Spleen (tissue), 11 donors: Measurements from ENCODE around the gene FXR1. TPM values are rescaled to one million over a fixed set of nuclear protein-coding genes. Genes with fewer than 3 reads are reported as not detected.

Source experiments
- DNase-seq: peaks from one replicate; pipeline ENCODE4 v3.0.0-alpha.2; 2020
- H3K27ac ChIP-seq, 8 donors: fragments of 200-600 bp; sonication (generic) in 7 of 8; 1 replicate in 4 of 8; 2 replicates in 4 of 8; pipeline versions ENCODE4 v1.5.0 to v1.8.0; 2016 to 2021; ENCODE audit warnings: inconsistent platforms in 4 of 8, mild to moderate bottlenecking in 4 of 8, moderate library complexity in 1 of 8
- H3K27me3 ChIP-seq, 7 donors: fragments of 200-600 bp; sonication (generic) in 6 of 7; replicated peaks in 1 of 7; 1 replicate in 4 of 7; 2 replicates in 3 of 7; pipeline versions ENCODE4 v1.5.0 to v1.8.0; 2016 to 2021; ENCODE audit warnings: inconsistent platforms in 3 of 7, mild to moderate bottlenecking in 1 of 7
- H3K36me3 ChIP-seq, 6 donors: fragments of 200-600 bp; sonication (generic) in 5 of 6; 1 replicate in 4 of 6; 2 replicates in 2 of 6; pipeline versions ENCODE4 v1.5.0 to v1.8.0; 2016 to 2021; ENCODE audit warnings: inconsistent platforms in 2 of 6
- H3K4me1 ChIP-seq, 6 donors: fragments of 200-600 bp; sonication (generic) in 5 of 6; 1 replicate in 3 of 6; 2 replicates in 3 of 6; pipeline versions ENCODE4 v1.5.0 to v1.8.0; 2016 to 2021; ENCODE audit warnings: inconsistent platforms in 3 of 6
- H3K4me3 ChIP-seq, 8 donors: fragments of 200-600 bp; sonication (generic) in 7 of 8; 1 replicate in 4 of 8; 2 replicates in 4 of 8; pipeline versions ENCODE4 v1.5.0 to v1.8.0; 2016 to 2021; ENCODE audit warnings: inconsistent platforms in 4 of 8, mild to moderate bottlenecking in 4 of 8, moderate library complexity in 2 of 8
- H3K9me3 ChIP-seq, 8 donors: fragments of 200-600 bp; sonication (generic) in 7 of 8; 1 replicate in 4 of 8; 2 replicates in 4 of 8; pipeline versions ENCODE4 v1.5.0 to v1.8.0; 2016 to 2021; ENCODE audit warnings: inconsistent platforms in 4 of 8
- CTCF ChIP-seq, 11 experiments: fragments of 200-600 bp in 7 of 11; fragments of 450-650 bp in 4 of 11; sonication (generic) in 4 of 11; IDR thresholded peaks in 8 of 11; conservative IDR thresholded peaks in 3 of 11; 1 replicate in 7 of 11; 2 replicates in 4 of 11; pipeline versions ENCODE4 v1.4.0 to v1.8.0; 2016 to 2021; ENCODE audit warnings: antibody characterized with exemption in 11 of 11, inconsistent platforms in 4 of 11, mild to moderate bottlenecking in 1 of 11
- POLR2A ChIP-seq, 3 donors: fragments of 450-650 bp; IDR thresholded peaks; one replicate each; pipeline ENCODE4 v1.5.1; 2017; ENCODE audit warnings: antibody characterized with exemption in 3 of 3, mild to moderate bottlenecking in 1 of 3
- POLR2AphosphoS5 ChIP-seq, 3 donors: sonication (generic); formaldehyde crosslinking; IDR thresholded peaks; one replicate each; pipeline ENCODE4 v1.5.1; 2017; ENCODE audit warnings: antibody characterized with exemption in 3 of 3
- WGBS, 5 donors: extraction: QIAGEN DNeasy Blood & Tissue Kit in 3 of 5; methylation state at CpG; one replicate each; pipeline versions ENCODE4 v1.1.5 to v1.1.7; 2013 to 2018; 5-methylcytosine and 5-hydroxymethylcytosine counted together
- intact Hi-C: fragments of 100-400 bp; cut with DNase I; formaldehyde crosslinking; loops from one replicate; pipeline ENCODE4 v1.15.0; 2023; ENCODE audit warnings: low total_unique reads
- polyA plus RNA-seq, 3 donors: library from polyadenylated mRNA; stranded (reverse); fragments of 200-250 nt; gene quantifications; one replicate each; pipeline ENCODE4 v1.2.1, GENCODE V29; 2013
- total RNA-seq, 7 donors: library from RNA; depleted of rRNA in 3 of 7; stranded (reverse); fragments of >200 nt in 3 of 7; fragmentation: NEBNext Ultra II Directional in 4 of 7; extraction: Animal tissue kit (Norgen Biotek cat#: 25700) in 4 of 7; gene quantifications; one replicate each; pipeline versions ENCODE4 v1.1.0 to v1.2.1, GENCODE V29; 2016 to 2021
- donor health status: healthy with polysubstance abuse.
- donor health status: DM: no; HTN: no; CAD: no; lungs with moderate emphysema.
- donor health status: DM: no; HTN: no; CAD: no.
- donor health status: Bipolar disorder and iron deficiency.
- donor health status: healthy.
- donor health status: DM: no; HTN: no; CAD: no.
- donor health status: DM: yes; HTN: yes; CAD: no.

Gene FXR1
- total and polyA plus RNA-seq, 10 donors, result 43.4 to 141 (median 100) TPM

- no peak for DNase-seq
- H3K9me3 ChIP-seq, result peaks cover 0 to under 1% (median 0%) of the 10 kb centered on the region in 8 donors
- H3K4me3 ChIP-seq, result no peak overlapping the region
- no peak overlapping the region for H3K27ac ChIP-seq
- H3K4me1 ChIP-seq, result no peaks in the 10 kb centered on the region
- intact Hi-C loops, result no loop called here
- no peaks in the 10 kb centered on the region for H3K27me3 ChIP-seq
- no peak for TF ChIP-seq CTCF (IDR thresholded peaks at IDR 0.05 in 8 of 11, conservative IDR thresholded peaks at IDR 0.05 in 3 of 11)
- no peak for TF ChIP-seq POLR2A (IDR thresholded peaks at IDR 0.05)
- TF ChIP-seq POLR2AphosphoS5 (IDR thresholded peaks at IDR 0.05), result no peak
- no peaks in the 10 kb centered on the region for H3K36me3 ChIP-seq
- 30 to 54% (median 36%) methylated on average over 2 of the region's 2 CpGs for WGBS, 5 donors
These were observed 105.2 kb downstream of the FXR1 start for GRCh38 chr3:181017690-181018089.

DNA sequence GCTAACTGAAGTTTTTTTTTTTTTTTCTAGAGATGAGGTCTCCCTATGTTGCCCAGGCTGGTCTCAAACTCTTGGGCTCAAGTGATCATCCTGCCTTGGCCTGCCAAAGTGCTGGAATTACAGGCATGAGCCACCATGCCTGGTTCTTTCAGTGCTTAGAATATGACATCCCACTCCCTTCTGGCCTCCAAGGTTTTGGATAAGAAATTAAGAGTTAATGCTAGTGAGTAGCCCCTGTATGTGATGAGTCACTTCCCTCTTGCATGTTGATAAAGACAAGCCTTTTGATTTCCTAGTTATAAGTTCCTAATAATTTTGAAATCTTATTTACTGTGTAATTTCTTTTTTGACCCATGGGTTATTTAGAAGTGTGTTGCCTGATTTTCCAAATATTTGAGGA, 112.7 kb downstream of the FXR1 start:
- no peaks in the 10 kb centered on the region for H3K27me3 ChIP-seq
- H3K36me3 ChIP-seq, result no peaks in the 10 kb centered on the region
- no peak for DNase-seq
- H3K4me1 ChIP-seq, result no peaks in the 10 kb centered on the region
- intact Hi-C loops, result no loop called here
- H3K4me3 ChIP-seq, result no peak overlapping the region
- no peak for TF ChIP-seq POLR2A (IDR thresholded peaks at IDR 0.05)
- TF ChIP-seq POLR2AphosphoS5 (IDR thresholded peaks at IDR 0.05), result no peak
- TF ChIP-seq CTCF (IDR thresholded peaks at IDR 0.05 in 8 of 11, conservative IDR thresholded peaks at IDR 0.05 in 3 of 11), result no peak
- H3K27ac ChIP-seq, result no peak overlapping the region
- peaks cover 0 to 50% (median 44%) of the 10 kb centered on the region in 8 donors for H3K9me3 ChIP-seq

DNA sequence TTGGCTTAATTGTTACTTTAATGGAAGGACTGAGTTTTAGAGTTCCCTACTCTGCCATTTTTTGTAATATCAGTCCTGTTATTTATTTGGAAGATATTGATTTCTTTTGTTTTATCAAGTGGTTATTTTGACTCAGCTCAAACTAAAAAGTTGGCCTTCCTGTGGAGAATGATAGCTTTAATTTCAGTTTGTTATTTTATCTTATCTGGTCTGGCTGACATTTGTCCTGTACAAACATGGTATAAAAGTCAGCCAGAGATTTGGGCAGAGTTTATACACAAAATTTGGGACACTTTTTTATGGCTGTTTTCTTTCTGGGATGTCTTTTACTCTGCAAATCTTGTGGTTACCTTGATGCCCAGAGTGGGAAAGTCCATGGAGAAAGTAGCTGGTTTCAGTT, 118.5 kb downstream of the FXR1 start:
- TF ChIP-seq CTCF (IDR thresholded peaks at IDR 0.05 in 8 of 11, conservative IDR thresholded peaks at IDR 0.05 in 3 of 11) (no peak), POLR2A (IDR thresholded peaks at IDR 0.05) (no peak), POLR2AphosphoS5 (IDR thresholded peaks at IDR 0.05) (no peak)
- peaks cover 0 to 17% (median 12%) of the 10 kb centered on the region in 8 donors for H3K9me3 ChIP-seq
- intact Hi-C loops, result no loop called here
- no peak overlapping the region for H3K27ac ChIP-seq
- H3K4me1 ChIP-seq, result no peaks in the 10 kb centered on the region
- H3K27me3 ChIP-seq, result no peaks in the 10 kb centered on the region
- DNase-seq, result no peak
- no peaks in the 10 kb centered on the region for H3K36me3 ChIP-seq
- H3K4me3 ChIP-seq, result no peak overlapping the region

Other genes with a start within 250 kb of the FXR1 start
- gene CCDC39, start 233.2 kb upstream of the FXR1 start, total RNA-seq, result under 1 TPM in 2 of 7 donors, not detected in 5; 0.13 to 0.34 TPM
- under 1 TPM in 1 of 3 donors, not detected in 2; 0.11 TPM for gene CCDC39, start 233.2 kb upstream of the FXR1 start, polyA plus RNA-seq
- gene DNAJC19, start 77.1 kb downstream of the FXR1 start, total RNA-seq, result 10 to 100 TPM; 27.6 to 54.0 (median 35.8) TPM
- 10 to 100 TPM; 38.1 to 45.1 (median 42.5) TPM for gene DNAJC19, start 77.1 kb downstream of the FXR1 start, polyA plus RNA-seq